B cell (primary cell): ENCODE results near the gene CBLN3. TPM values are rescaled to one million over a fixed set of nuclear protein-coding genes. Genes with fewer than 3 reads are reported as not detected.

ENCODE experiments used
- ATAC-seq: fragments of 200-7000 bp; cut with Tn5 transposase; one replicate; pipeline ENCODE4 v1.10.0; 2021; ENCODE audit warnings: low read depth, mild to moderate bottlenecking, moderate number of reproducible peaks, moderate library complexity
- CTCF ChIA-PET: fragments of 350-600 bp; sonication (Branson Sonifier 250); formaldehyde crosslinking; loops from one replicate; lab custom pipeline; 2021; ENCODE audit warnings: antibody characterized with exemption, inconsistent platforms; lab: Charles Lee
- POLR2A ChIA-PET: fragments of 350-600 bp; sonication (Branson Sonifier 250); formaldehyde crosslinking; loops from one replicate; lab custom pipeline; 2021; ENCODE audit warnings: antibody characterized with exemption; lab: Charles Lee
- DNase-seq: peaks from one replicate; pipeline ENCODE4 v3.0.0; 2013
- H2AFZ ChIP-seq: 2 replicates; pipeline ENCODE4 v1.6.1; 2012; ENCODE audit warnings: mild to moderate bottlenecking, low read depth, low read length; ENCODE audit not compliant: insufficient read depth, poor library complexity, severe bottlenecking
- H3K27ac ChIP-seq, 2 donors: 1 replicate in 1 of 2; 2 replicates in 1 of 2; pipeline ENCODE4 v1.5.1; 2012 to 2013; ENCODE audit warnings: low read length in 2 of 2, mild to moderate bottlenecking in 2 of 2, moderate library complexity in 1 of 2
- H3K27me3 ChIP-seq, 4 experiments: fragments of 200-600 bp in 1 of 4; sonication (generic) in 1 of 4; replicated peaks in 1 of 4; 1 replicate in 2 of 4; 2 replicates in 2 of 4; pipeline versions ENCODE4 v1.6.1 to v1.7.0; 2013 to 2016; ENCODE audit warnings: low read length in 3 of 4, mild to moderate bottlenecking in 2 of 4, mixed read lengths in 1 of 4, moderate library complexity in 1 of 4; ENCODE audit not compliant: insufficient read depth in 4 of 4, control insufficient read depth in 3 of 4; ENCODE audit errors: control extremely low read depth in 1 of 4
- H3K36me3 ChIP-seq, 2 experiments: replicated peaks in 1 of 2; 1 replicate in 1 of 2; 2 replicates in 1 of 2; pipeline versions ENCODE4 v1.6.1 to v1.7.1; 2013; ENCODE audit warnings: low read length in 1 of 2; ENCODE audit not compliant: insufficient read depth in 2 of 2, control insufficient read depth in 1 of 2; ENCODE audit errors: control extremely low read depth in 1 of 2, extremely low read depth in 1 of 2
- H3K4me1 ChIP-seq, 2 donors: fragments of 200-600 bp in 1 of 2; sonication (generic) in 1 of 2; 1 replicate in 1 of 2; 2 replicates in 1 of 2; pipeline versions ENCODE4 v1.5.1 to v1.6.1; 2013 to 2017; ENCODE audit warnings: low read length in 2 of 2; ENCODE audit not compliant: control insufficient read depth in 2 of 2, insufficient read depth in 2 of 2
- H3K4me2 ChIP-seq: replicated peaks from 2 replicates; pipeline ENCODE3; 2012; ENCODE audit warnings: mild to moderate bottlenecking, low read depth, low read length; ENCODE audit not compliant: poor library complexity, severe bottlenecking
- H3K4me3 ChIP-seq, 5 experiments: fragments of 200-600 bp in 1 of 5; sonication (generic) in 1 of 5; 1 replicate in 3 of 5; 2 replicates in 2 of 5; pipeline versions ENCODE4 v1.5.1 to v1.7.0; 2011 to 2016; ENCODE audit warnings: low read length in 4 of 5, mild to moderate bottlenecking in 4 of 5, low read depth in 2 of 5, control low read depth in 1 of 5, moderate library complexity in 1 of 5; ENCODE audit not compliant: insufficient read depth in 1 of 5; ENCODE audit errors: control extremely low read depth in 1 of 5, extremely low read depth in 1 of 5
- H3K79me2 ChIP-seq: fragments of 200-600 bp; sonication (generic); one replicate; pipeline ENCODE4 v1.6.0; 2016; ENCODE audit warnings: low read length; ENCODE audit not compliant: control insufficient read depth, insufficient read depth
- H3K9ac ChIP-seq: fragments of 200-600 bp; sonication (generic); 2 replicates; pipeline ENCODE4 v1.6.1; 2017; ENCODE audit warnings: mild to moderate bottlenecking, low read length, moderate library complexity
- H3K9me3 ChIP-seq, 3 donors: one replicate each; pipeline versions ENCODE4 v1.6.1 to v1.7.1; 2013; ENCODE audit warnings: low read length in 2 of 3; ENCODE audit not compliant: control insufficient read depth in 2 of 3, insufficient read depth in 1 of 3; ENCODE audit errors: control extremely low read depth in 1 of 3
- H4K20me1 ChIP-seq: 2 replicates; pipeline ENCODE4 v1.6.0; 2012; ENCODE audit warnings: mild to moderate bottlenecking, low read length; ENCODE audit not compliant: insufficient read depth, control insufficient read depth, poor library complexity, severe bottlenecking
- H3K27ac Mint-ChIP-seq: one replicate; pipeline ENCODE4 v1.8.0; 2021; ENCODE audit warnings: mixed read lengths
- H3K27me3 Mint-ChIP-seq: one replicate; pipeline ENCODE4 v1.8.0; 2021; ENCODE audit warnings: mixed read lengths
- H3K4me1 Mint-ChIP-seq: one replicate; pipeline ENCODE4 v1.8.0; 2021; ENCODE audit warnings: mixed read lengths
- H3K4me3 Mint-ChIP-seq: one replicate; pipeline ENCODE4 v1.8.0; 2021; ENCODE audit warnings: mixed read lengths
- H3K9me3 Mint-ChIP-seq: one replicate; pipeline ENCODE4 v1.8.0; 2022; ENCODE audit warnings: mixed read lengths; ENCODE audit not compliant: insufficient read depth
- EZH2 ChIP-seq: IDR thresholded peaks from 2 replicates; pipeline ENCODE4 v1.6.1; 2012; ENCODE audit warnings: borderline replicate concordance, low read depth, mild to moderate bottlenecking, moderate library complexity, low read length; ENCODE audit not compliant: insufficient read depth, poor library complexity, severe bottlenecking
- WGBS: methylation state at CpG from one replicate; pipeline ENCODE4 v1.1.5; 2013; ENCODE audit warnings: missing lambda C conversion rate; ENCODE audit not compliant: insufficient coverage; 5-methylcytosine and 5-hydroxymethylcytosine counted together
- intact Hi-C: fragments of 100-400 bp; cut with micrococcal nuclease; formaldehyde crosslinking; loops from one replicate; pipeline ENCODE4 v1.10.0; 2022
- polyA plus RNA-seq: library from polyadenylated mRNA; depleted of rRNA; stranded (reverse); fragments of >200 nt; gene quantifications from 2 replicates; pipeline ENCODE4 v1.2.3, GENCODE V29; 2012
- total RNA-seq, 2 donors: library from RNA; stranded (reverse); fragments of 120-200 nt in 1 of 2; gene quantifications; 1 replicate in 1 of 2; 2 replicates in 1 of 2; pipeline versions ENCODE4 v1.2.3 to v1.2.4, GENCODE V29; 2013 to 2022
- TF ChIP-seq, protein P1 (sequence below): fragments of 200-600 bp; IDR thresholded peaks from one replicate; pipeline ENCODE4 v1.8.0; 2022; ENCODE audit warnings: antibody characterized with exemption, mild to moderate bottlenecking

The CBLN3 gene
- total and polyA plus RNA-seq, 2 donors (not counting 1 experiment from before 2014, with no cell fraction given) = 35.0 to 134 TPM

DNA sequence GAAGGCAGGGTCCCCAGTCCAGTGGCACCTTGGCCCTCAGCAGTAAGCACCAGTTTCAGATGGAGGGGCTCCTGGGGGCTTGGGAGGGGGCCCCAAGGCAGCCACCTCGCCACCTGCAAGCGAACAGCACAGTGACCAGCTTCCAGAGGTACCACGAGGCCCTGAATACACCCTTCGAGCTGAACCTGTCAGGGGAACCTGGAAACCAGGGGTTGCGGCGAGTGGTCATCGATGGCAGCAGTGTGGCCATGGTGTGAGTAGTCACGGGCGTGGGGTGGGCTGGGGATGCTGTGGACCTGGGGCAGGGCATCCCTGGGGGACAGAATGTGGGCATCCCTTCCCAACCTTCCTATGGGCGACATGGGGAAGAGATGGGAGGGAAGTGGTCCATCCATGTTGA is 19.5 kb downstream of the CBLN3 start:
- 83% methylated on average over 10 of the region's 10 CpGs for WGBS
- Mint-ChIP-seq H3K27me3 (peaks cover 16% of the 10 kb centered on the region), H3K4me1 (no peaks in the 10 kb centered on the region), H3K27ac (no peak overlapping the region), H3K4me3 (no peak overlapping the region), H3K9me3 (no peaks in the 10 kb centered on the region)
- no peak overlapping the region for H3K9ac ChIP-seq
- peaks cover 0 to 3% (median 0%) of the 10 kb centered on the region in 3 donors for H3K9me3 ChIP-seq
- peaks cover 0 to 11% (median 5%) of the 10 kb centered on the region in 4 experiments for H3K27me3 ChIP-seq
- ChIA-PET POLR2A (interaction anchor here (1.5 kb wide), 1 partner anchor 11 kb away, joined by 6 read pairs; the partner anchor contains the start of gene NYNRIN), CTCF (interaction anchor here (0.6 to 6.0 kb wide), 12 partner anchors 9 to 212 kb away, joined by 3 to 55 read pairs (median 3); partner anchors contain the start of gene KHNYN)
- no peaks in the 10 kb centered on the region for H4K20me1 ChIP-seq
- no peak overlapping the region for H3K27ac ChIP-seq
- intact Hi-C loops = no loop called here
- no peaks in the 10 kb centered on the region for H3K79me2 ChIP-seq
- ATAC-seq = no peak
- no peak overlapping the region for H3K4me3 ChIP-seq
- DNase-seq = no peak
- no peak overlapping the region for H2AFZ ChIP-seq
- no peaks in the 10 kb centered on the region for H3K36me3 ChIP-seq
- no peaks in the 10 kb centered on the region for H3K4me1 ChIP-seq
- no peak overlapping the region for H3K4me2 ChIP-seq
- TF ChIP-seq, protein P1, sequence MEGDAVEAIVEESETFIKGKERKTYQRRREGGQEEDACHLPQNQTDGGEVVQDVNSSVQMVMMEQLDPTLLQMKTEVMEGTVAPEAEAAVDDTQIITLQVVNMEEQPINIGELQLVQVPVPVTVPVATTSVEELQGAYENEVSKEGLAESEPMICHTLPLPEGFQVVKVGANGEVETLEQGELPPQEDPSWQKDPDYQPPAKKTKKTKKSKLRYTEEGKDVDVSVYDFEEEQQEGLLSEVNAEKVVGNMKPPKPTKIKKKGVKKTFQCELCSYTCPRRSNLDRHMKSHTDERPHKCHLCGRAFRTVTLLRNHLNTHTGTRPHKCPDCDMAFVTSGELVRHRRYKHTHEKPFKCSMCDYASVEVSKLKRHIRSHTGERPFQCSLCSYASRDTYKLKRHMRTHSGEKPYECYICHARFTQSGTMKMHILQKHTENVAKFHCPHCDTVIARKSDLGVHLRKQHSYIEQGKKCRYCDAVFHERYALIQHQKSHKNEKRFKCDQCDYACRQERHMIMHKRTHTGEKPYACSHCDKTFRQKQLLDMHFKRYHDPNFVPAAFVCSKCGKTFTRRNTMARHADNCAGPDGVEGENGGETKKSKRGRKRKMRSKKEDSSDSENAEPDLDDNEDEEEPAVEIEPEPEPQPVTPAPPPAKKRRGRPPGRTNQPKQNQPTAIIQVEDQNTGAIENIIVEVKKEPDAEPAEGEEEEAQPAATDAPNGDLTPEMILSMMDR = no peak
- no peak for TF ChIP-seq EZH2

DNA sequence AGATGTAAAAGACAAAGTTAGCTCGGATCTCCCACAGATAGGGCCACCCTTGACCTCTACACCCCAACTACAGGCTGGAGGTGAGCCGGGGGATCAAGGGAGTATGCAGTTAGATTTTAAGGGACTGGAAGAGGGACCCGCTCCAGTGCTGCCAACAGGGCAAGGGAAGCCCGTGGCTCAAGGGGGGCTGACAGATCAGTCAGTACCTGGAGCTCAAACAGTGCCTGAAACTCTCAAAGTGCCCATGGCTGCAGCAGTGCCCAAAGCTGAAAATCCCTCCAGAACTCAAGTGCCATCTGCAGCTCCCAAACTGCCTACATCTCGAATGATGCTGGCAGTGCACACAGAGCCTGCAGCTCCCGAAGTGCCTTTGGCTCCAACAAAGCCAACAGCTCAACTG is 20.3 kb downstream of the CBLN3 start:
- WGBS = 76% methylated on average over 4 of the region's 6 CpGs
- Histone ChIP-seq H3K4me3 (no peak overlapping the region), H4K20me1 (no peaks in the 10 kb centered on the region), H3K4me1 (no peaks in the 10 kb centered on the region), H3K27me3 (peaks cover 0 to 14% (median 6%) of the 10 kb centered on the region in 4 experiments), H3K36me3 (no peaks in the 10 kb centered on the region), H3K9me3 (peaks cover 0 to 3% (median 0%) of the 10 kb centered on the region in 3 donors), H3K27ac (no peak overlapping the region), H3K79me2 (no peaks in the 10 kb centered on the region), H3K9ac (no peak overlapping the region), H2AFZ (no peak overlapping the region), H3K4me2 (no peak overlapping the region)
- Mint-ChIP-seq H3K9me3 (no peaks in the 10 kb centered on the region), H3K4me1 (no peaks in the 10 kb centered on the region), H3K27me3 (peaks cover 22% of the 10 kb centered on the region), H3K4me3 (no peak overlapping the region), H3K27ac (no peak overlapping the region)
- POLR2A ChIA-PET = interaction anchor here (1.5 kb wide), 1 partner anchor 10 kb away, joined by 6 read pairs; the partner anchor contains the start of gene NYNRIN
- CTCF ChIA-PET = interaction anchor here (0.6 to 6.0 kb wide), 10 partner anchors 8 to 75 kb away, joined by 3 to 55 read pairs (median 3); partner anchors contain the start of genes KHNYN and NYNRIN
- ATAC-seq (no peak), DNase-seq (no peak)
- intact Hi-C loops = no loop called here
- TF ChIP-seq, protein P1 = no peak
- TF ChIP-seq EZH2 = no peak
